H1 (cell line): Measurements from ENCODE around the gene HSD17B3. TPM values are rescaled to one million over a fixed set of nuclear protein-coding genes. Genes with fewer than 3 reads are reported as not detected.

Experiments
- CTCF ChIA-PET: fragments of 300-600 bp; sonication (Branson Sonifier 250); formaldehyde crosslinking; loops from one replicate; lab custom pipeline; 2021; ENCODE audit not compliant: partially characterized antibody; lab: Charles Lee
- POLR2A ChIA-PET: fragments of 300-600 bp; sonication (Branson Sonifier 250); formaldehyde crosslinking; loops from one replicate; lab custom pipeline; 2021; ENCODE audit warnings: inconsistent platforms; ENCODE audit not compliant: partially characterized antibody; lab: Charles Lee
- DNase-seq, 2 experiments: peaks; one replicate each; pipeline versions ENCODE4 v3.0.0 to v3.0.0-alpha.2; 2010 to 2022; ENCODE audit warnings: low spot score in 2 of 2, low read depth in 1 of 2, mixed read lengths in 1 of 2
- FAIRE-seq: peaks from 2 replicates; lab custom pipeline; 2011; peaks lifted over from hg19 to GRCh38; lab: Jason Lieb, UNC
- H2AFZ ChIP-seq: 2 replicates; pipeline ENCODE4 v1.8.1; 2012; ENCODE audit warnings: low read length, inconsistent platforms
- H2AK5ac ChIP-seq: 2 replicates; pipeline ENCODE4 v1.6.1; 2013; ENCODE audit warnings: low read depth, low read length
- H2BK120ac ChIP-seq: replicated peaks from 2 replicates; pipeline ENCODE3; 2013; ENCODE audit warnings: low read depth, low read length, inconsistent platforms
- H2BK12ac ChIP-seq: 2 replicates; pipeline ENCODE4 v1.6.1; 2013; ENCODE audit warnings: low read depth, low read length
- H2BK15ac ChIP-seq: 2 replicates; pipeline ENCODE4 v1.6.1; 2013; ENCODE audit warnings: low read length
- H2BK20ac ChIP-seq: 2 replicates; pipeline ENCODE4 v1.6.1; 2013; ENCODE audit warnings: low read length
- H2BK5ac ChIP-seq: 2 replicates; pipeline ENCODE4 v1.6.1; 2013; ENCODE audit warnings: low read depth, low read length
- H3K14ac ChIP-seq: 2 replicates; pipeline ENCODE4 v1.6.1; 2013; ENCODE audit warnings: inconsistent platforms; ENCODE audit not compliant: insufficient read length
- H3K18ac ChIP-seq: 2 replicates; pipeline ENCODE4 v1.6.1; 2013; ENCODE audit warnings: low read length; ENCODE audit errors: extremely low read depth
- H3K23ac ChIP-seq: 2 replicates; pipeline ENCODE4 v1.6.1; 2013; ENCODE audit warnings: inconsistent platforms; ENCODE audit not compliant: insufficient read length
- H3K23me2 ChIP-seq: 2 replicates; pipeline ENCODE4 v1.6.1; 2013; ENCODE audit warnings: low read depth, low read length
- H3K27ac ChIP-seq: 2 replicates; pipeline ENCODE4 v1.6.1; 2011; ENCODE audit warnings: low read depth, low read length, inconsistent platforms
- H3K27me3 ChIP-seq, 4 experiments: replicated peaks in 1 of 4; 1 replicate in 1 of 4; 2 replicates in 3 of 4; pipeline versions ENCODE4 v1.6.1 to v1.8.1; 2011 to 2013; ENCODE audit warnings: low read length in 3 of 4, mild to moderate bottlenecking in 3 of 4, inconsistent platforms in 2 of 4, mixed read lengths in 2 of 4, moderate library complexity in 1 of 4; ENCODE audit not compliant: control insufficient read depth in 3 of 4, insufficient read depth in 3 of 4; ENCODE audit errors: extremely low read depth in 1 of 4
- H3K36me3 ChIP-seq, 4 experiments: 2 replicates each; pipeline versions ENCODE4 v1.6.1 to v1.8.1; 2011 to 2013; ENCODE audit warnings: mild to moderate bottlenecking in 4 of 4, low read length in 3 of 4, moderate library complexity in 2 of 4, control low read depth in 1 of 4, inconsistent platforms in 1 of 4; ENCODE audit not compliant: insufficient read depth in 4 of 4, control insufficient read depth in 2 of 4
- H3K4ac ChIP-seq: replicated peaks from 2 replicates; pipeline ENCODE3; 2013; ENCODE audit warnings: low read length, low read depth, mixed read lengths, inconsistent platforms; ENCODE audit not compliant: insufficient read length
- H3K4me1 ChIP-seq, 4 experiments: replicated peaks in 1 of 4; 1 replicate in 1 of 4; 2 replicates in 3 of 4; pipeline versions ENCODE4 v1.6.1 to v1.8.1; 2011 to 2013; ENCODE audit warnings: low read length in 3 of 4, inconsistent platforms in 2 of 4, mixed read lengths in 1 of 4; ENCODE audit not compliant: insufficient read depth in 4 of 4, control insufficient read depth in 3 of 4
- H3K4me2 ChIP-seq, 2 experiments: 2 replicates each; pipeline versions ENCODE4 v1.6.1 to v1.8.1; 2011 to 2013; ENCODE audit warnings: low read depth in 2 of 2, low read length in 2 of 2, control low read depth in 1 of 2, inconsistent platforms in 1 of 2, mild to moderate bottlenecking in 1 of 2; ENCODE audit not compliant: insufficient read depth in 1 of 2
- H3K4me3 ChIP-seq, 4 experiments: fragments of 200-600, 300-600 bp in 1 of 4; sonication (generic), shearing (Covaris generic), sonication (Bioruptor Twin) in 1 of 4; 2 replicates each; pipeline versions ENCODE4 v1.5.1 to v1.8.1; 2011 to 2016; ENCODE audit warnings: low read length in 4 of 4, low read depth in 3 of 4, control low read depth in 2 of 4, inconsistent platforms in 2 of 4, mild to moderate bottlenecking in 2 of 4, mixed read lengths in 1 of 4, moderate library complexity in 1 of 4; ENCODE audit not compliant: insufficient read depth in 2 of 4; ENCODE audit errors: extremely low read depth in 1 of 4
- H3K56ac ChIP-seq: replicated peaks from 2 replicates; pipeline ENCODE3; 2013; ENCODE audit warnings: low read depth, mild to moderate bottlenecking, mixed read lengths, low read length, inconsistent platforms; ENCODE audit not compliant: insufficient read length
- H3K79me1 ChIP-seq: 2 replicates; pipeline ENCODE4 v1.6.1; 2013; ENCODE audit warnings: low read depth, low read length, control low read depth
- H3K79me2 ChIP-seq, 2 experiments: 2 replicates each; pipeline versions ENCODE4 v1.6.1 to v1.8.1; 2012 to 2013; ENCODE audit warnings: low read length in 2 of 2, mild to moderate bottlenecking in 2 of 2, inconsistent platforms in 1 of 2; ENCODE audit not compliant: insufficient read depth in 2 of 2, control insufficient read depth in 1 of 2
- H3K9ac ChIP-seq, 4 experiments: replicated peaks in 1 of 4; 1 replicate in 1 of 4; 2 replicates in 3 of 4; pipeline versions ENCODE4 v1.6.1 to v1.8.1; 2011 to 2013; ENCODE audit warnings: low read depth in 3 of 4, low read length in 3 of 4, control low read depth in 2 of 4, mild to moderate bottlenecking in 2 of 4, moderate library complexity in 2 of 4, inconsistent platforms in 1 of 4; ENCODE audit errors: extremely low read depth in 1 of 4
- H3K9me3 ChIP-seq, 2 experiments: 2 replicates each; pipeline versions ENCODE4 v1.6.1 to v1.8.1; 2012 to 2013; ENCODE audit warnings: mild to moderate bottlenecking in 2 of 2, moderate library complexity in 2 of 2, control low read depth in 1 of 2, inconsistent platforms in 1 of 2, low read depth in 1 of 2, low read length in 1 of 2, mixed read lengths in 1 of 2; ENCODE audit not compliant: insufficient read depth in 2 of 2
- H4K20me1 ChIP-seq, 2 experiments: replicated peaks in 1 of 2; 2 replicates each; pipeline versions ENCODE3 to v1.8.1; 2011 to 2013; ENCODE audit warnings: inconsistent platforms in 2 of 2, low read length in 2 of 2, mild to moderate bottlenecking in 1 of 2; ENCODE audit not compliant: insufficient read depth in 2 of 2, control insufficient read depth in 1 of 2
- H4K5ac ChIP-seq: 2 replicates; pipeline ENCODE4 v1.6.1; 2013; ENCODE audit warnings: low read length, low read depth, mixed read lengths, inconsistent platforms; ENCODE audit not compliant: insufficient read length
- H4K8ac ChIP-seq: 2 replicates; pipeline ENCODE4 v1.8.0; 2013; ENCODE audit warnings: mild to moderate bottlenecking, moderate library complexity, low read length, inconsistent platforms; ENCODE audit not compliant: insufficient read depth; ENCODE audit errors: extremely low read depth
- H4K91ac ChIP-seq: replicated peaks from 2 replicates; pipeline ENCODE3; 2013; ENCODE audit warnings: low read length, mixed read lengths, inconsistent platforms; ENCODE audit not compliant: insufficient read length
- ATF2 ChIP-seq: IDR thresholded peaks from 2 replicates; pipeline ENCODE4 v1.6.1; 2012; ENCODE audit warnings: low read length, inconsistent platforms
- ATF3 ChIP-seq: IDR thresholded peaks from 2 replicates; pipeline ENCODE4 v1.6.1; 2011; ENCODE audit warnings: low read depth, mild to moderate bottlenecking, low read length; ENCODE audit not compliant: insufficient read depth
- HDAC2 ChIP-seq, 2 experiments: fragments of 300-600 bp in 1 of 2; sonication (generic) in 1 of 2; IDR thresholded peaks; 2 replicates each; pipeline ENCODE4 v1.6.1; 2011 to 2012; ENCODE audit warnings: low read depth in 2 of 2, low read length in 2 of 2, mild to moderate bottlenecking in 2 of 2, moderate library complexity in 2 of 2, borderline replicate concordance in 1 of 2, inconsistent platforms in 1 of 2
- POU5F1 ChIP-seq: IDR thresholded peaks from 2 replicates; pipeline ENCODE4 v1.6.1; 2011; ENCODE audit warnings: low read depth, mild to moderate bottlenecking, low read length, moderate library complexity
- RAD21 ChIP-seq, 2 experiments: IDR thresholded peaks in 1 of 2; conservative IDR thresholded peaks in 1 of 2; 2 replicates each; pipeline ENCODE4 v1.6.1; 2011; ENCODE audit warnings: low read depth in 2 of 2, low read length in 2 of 2, improper control_type of control experiment in 1 of 2, inconsistent platforms in 1 of 2, mild to moderate bottlenecking in 1 of 2, moderate library complexity in 1 of 2
- WGBS, 2 experiments: shearing (Covaris generic) in 1 of 2; methylation state at CpG; one replicate each; pipeline versions ENCODE4 v1.1.6 to v1.1.7; 2013 to 2015; ENCODE audit warnings: low lambda C conversion rate in 2 of 2, mixed read lengths in 2 of 2, inconsistent platforms in 1 of 2, low coverage in 1 of 2, missing lambda C conversion rate in 1 of 2; ENCODE audit not compliant: insufficient replicate concordance in 2 of 2, insufficient coverage in 1 of 2, insufficient read length in 1 of 2; ENCODE audit errors: extremely low coverage in 1 of 2, missing lambda C conversion rate in 1 of 2; 5-methylcytosine and 5-hydroxymethylcytosine counted together
- polyA plus RNA-seq, 7 experiments: library from polyadenylated mRNA; depleted of rRNA in 3 of 7; stranded (reverse) in 5 of 7; unstranded in 2 of 7; fragments of >200 nt in 5 of 7; fragments of 200-250 nt in 2 of 7; gene quantifications; 1 replicate in 5 of 7; 2 replicates in 1 of 7; 4 replicates in 1 of 7; pipeline versions ENCODE4 v1.2.1 to v1.2.3, GENCODE V29; 2011 to 2013; ENCODE audit warnings: missing spikeins in 2 of 7, mixed read lengths in 2 of 7
- total RNA-seq: library from RNA; stranded (reverse); fragmentation: NEBNext Ultra II Directional; extraction: Animal tissue kit (Norgen Biotek cat#: 25700); gene quantifications from 2 replicates; pipeline ENCODE4 v1.2.1, GENCODE V29; 2021

Gene HSD17B3
- total and polyA plus RNA-seq, 2 of the 8 experiments (the other 6 are each of a cell fraction or from before 2014, with no cell fraction given), result not detected

GRCh38 chr9:96251451-96251850 is 50.5 kb downstream of the HSD17B3 start:
- Histone ChIP-seq H2BK15ac (no peak overlapping the region), H3K27me3 (no peaks in the 10 kb centered on the region), H4K8ac (no peak overlapping the region), H3K9me3 (no peaks in the 10 kb centered on the region), H3K4ac (no peak overlapping the region), H3K4me3 (no peak overlapping the region), H3K23me2 (no peaks in the 10 kb centered on the region), H2BK20ac (no peak overlapping the region), H3K23ac (no peak overlapping the region), H4K91ac (no peak overlapping the region), H3K79me1 (no peaks in the 10 kb centered on the region), H4K5ac (no peak overlapping the region), H3K9ac (no peak overlapping the region), H2AK5ac (no peak overlapping the region), H3K56ac (no peak overlapping the region), H3K36me3 (no peaks in the 10 kb centered on the region), H3K14ac (no peak overlapping the region), H3K18ac (no peak overlapping the region), H2AFZ (no peak overlapping the region), H4K20me1 (no peaks in the 10 kb centered on the region), H2BK120ac (no peak overlapping the region), H3K4me1 (peaks cover 0 to 5% (median 1%) of the 10 kb centered on the region in 4 experiments; a peak in 5 of 7 replicates), H2BK12ac (no peak overlapping the region), H2BK5ac (no peak overlapping the region), H3K27ac (no peak overlapping the region), H3K4me2 (no peak overlapping the region), H3K79me2 (no peaks in the 10 kb centered on the region; a peak in 1 of 4 replicates)
- WGBS, 2 experiments, result 91% methylated on average over 4 of the region's 4 CpGs; no CpG with 5 or more reads in 1 of the 2 experiments
- FAIRE-seq (no peak), DNase-seq (no peak)
- TF ChIP-seq HDAC2 (IDR thresholded peaks at IDR 0.05; ENCODE audit: borderline replicate concordance in 1 of 2, low read depth in 2 of 2, low read length in 2 of 2) (no peak), ATF2 (no peak), POU5F1 (no peak), RAD21 (IDR thresholded peaks at IDR 0.05 in 1 of 2, conservative IDR thresholded peaks at IDR 0.05 in 1 of 2; ENCODE audit: low read depth in 2 of 2, low read length in 2 of 2) (no peak), ATF3 (no peak)
- POLR2A ChIA-PET, result no interaction called here
- CTCF ChIA-PET, result no interaction called here
